HCT116 (cell line): Measurements from ENCODE around the gene RIMOC1. TPM values are rescaled to one million over a fixed set of nuclear protein-coding genes. Genes with fewer than 3 reads are reported as not detected.

Source experiments
- ATAC-seq: fragments of 200-7000 bp; cut with Tn5 transposase; 2 replicates; pipeline ENCODE4 v1.9.1; 2020; ENCODE audit warnings: mild to moderate bottlenecking, moderate library complexity
- BruUV-seq: library from RNA; stranded (reverse); fragments of 400-500 nt; replicated peaks from 2 replicates; lab custom pipeline; 2021; lab: Mats Ljungman, UMichigan
- CTCF ChIA-PET: fragments of 300-600 bp; sonication (Branson Sonifier 250); formaldehyde crosslinking; loops from one replicate; lab custom pipeline; 2021; ENCODE audit warnings: antibody characterized with exemption; lab: Charles Lee
- POLR2A ChIA-PET: fragments of 300-600, 350-600 bp; sonication (Branson Sonifier 250); formaldehyde crosslinking; loops from one replicate; lab custom pipeline; 2021; ENCODE audit warnings: antibody characterized with exemption; lab: Charles Lee
- RAD21 ChIA-PET, 2 experiments: fragments of 300-600 bp; sonication (Branson Sonifier 250); formaldehyde crosslinking; loops; one replicate each; lab custom pipeline; 2023; ENCODE audit warnings: low total read pairs in 2 of 2; ENCODE audit not compliant: uncharacterized antibody in 2 of 2, unreplicated experiment in 2 of 2, low non-redundant PET in 1 of 2; lab: Charles Lee
- DNase-seq: peaks from one replicate; pipeline ENCODE4 v3.0.0-alpha.2; 2010; ENCODE audit warnings: low read depth, low spot score
- H2AFZ ChIP-seq: fragments of 200-600 bp; shearing (Covaris generic), sonication (generic); 2 replicates; pipeline ENCODE4 v1.6.1; 2017; ENCODE audit warnings: low read depth, mixed run types, mixed read lengths, antibody characterized with exemption, low read length; ENCODE audit not compliant: poor library complexity, severe bottlenecking
- H3K27ac ChIP-seq: 2 replicates; pipeline ENCODE4 v1.5.1; 2012; ENCODE audit warnings: low read depth, low read length
- H3K27me3 ChIP-seq: fragments of 200-600 bp; sonication (generic); 2 replicates; pipeline ENCODE4 v1.6.1; 2016; ENCODE audit warnings: mixed run types, low read length, mixed read lengths; ENCODE audit not compliant: insufficient read depth
- H3K36me3 ChIP-seq, 2 experiments: fragments of 200-500 bp in 1 of 2; fragments of 200-600 bp in 1 of 2; sonication (Bioruptor generic) in 1 of 2; sonication (generic) in 1 of 2; 2 replicates each; pipeline versions ENCODE4 v1.5.1 to v1.6.1; 2014 to 2016; ENCODE audit warnings: low read length in 2 of 2, inconsistent platforms in 1 of 2, mixed read lengths in 1 of 2, mixed run types in 1 of 2; ENCODE audit not compliant: insufficient read depth in 2 of 2, control insufficient read depth in 1 of 2
- H3K4me1 ChIP-seq, 2 experiments: fragments of 200-600 bp in 1 of 2; sonication (generic) in 1 of 2; 2 replicates each; pipeline versions ENCODE4 v1.5.1 to v1.6.1; 2012 to 2017; ENCODE audit warnings: low read length in 2 of 2, inconsistent platforms in 1 of 2, mild to moderate bottlenecking in 1 of 2, mixed read lengths in 1 of 2, mixed run types in 1 of 2, moderate library complexity in 1 of 2; ENCODE audit not compliant: insufficient read depth in 2 of 2, control insufficient read depth in 1 of 2
- H3K4me2 ChIP-seq: fragments of 200-600 bp; sonication (generic); 2 replicates; pipeline ENCODE4 v1.6.1; 2017; ENCODE audit warnings: mixed run types, low read length, mixed read lengths
- H3K4me3 ChIP-seq, 2 experiments: fragments of 200-600 bp in 1 of 2; sonication (generic) in 1 of 2; replicated peaks in 1 of 2; 2 replicates each; pipeline ENCODE4 v1.5.1; 2011 to 2016; ENCODE audit warnings: low read length in 2 of 2, control low read depth in 1 of 2, low read depth in 1 of 2, mild to moderate bottlenecking in 1 of 2, mixed read lengths in 1 of 2, mixed run types in 1 of 2
- H3K79me2 ChIP-seq: fragments of 200-600 bp; sonication (generic); 2 replicates; pipeline ENCODE4 v1.6.1; 2017; ENCODE audit warnings: mild to moderate bottlenecking, mixed run types, low read length, moderate library complexity, mixed read lengths; ENCODE audit not compliant: insufficient read depth
- H3K9ac ChIP-seq: fragments of 200-600 bp; sonication (generic); 2 replicates; pipeline ENCODE4 v1.6.1; 2016; ENCODE audit warnings: low read length, mixed read lengths
- H3K9me2 ChIP-seq: fragments of 200-600 bp; sonication (generic), shearing (Covaris generic); 2 replicates; pipeline ENCODE4 v1.6.1; 2017; ENCODE audit warnings: mixed run types, mild to moderate bottlenecking, moderate library complexity; ENCODE audit not compliant: insufficient read depth
- H3K9me3 ChIP-seq, 2 experiments: fragments of 200-500 bp in 1 of 2; fragments of 200-600 bp in 1 of 2; sonication (Bioruptor generic) in 1 of 2; sonication (generic) in 1 of 2; 2 replicates each; pipeline ENCODE4 v1.6.1; 2014 to 2017; ENCODE audit warnings: low read length in 2 of 2, mixed read lengths in 2 of 2, inconsistent platforms in 1 of 2, low read depth in 1 of 2, mild to moderate bottlenecking in 1 of 2, mixed run types in 1 of 2, moderate library complexity in 1 of 2; ENCODE audit not compliant: control insufficient read depth in 1 of 2, insufficient read depth in 1 of 2
- H4K20me1 ChIP-seq: fragments of 200-600 bp; sonication (generic), shearing (Covaris generic); 2 replicates; pipeline ENCODE4 v1.6.1; 2017; ENCODE audit warnings: mixed run types, mild to moderate bottlenecking, moderate library complexity; ENCODE audit not compliant: insufficient read depth
- ATF3 ChIP-seq: IDR thresholded peaks from 2 replicates; pipeline ENCODE4 v1.6.1; 2012
- CEBPB ChIP-seq: IDR thresholded peaks from 2 replicates; pipeline ENCODE4 v1.6.1; 2012; ENCODE audit warnings: low read depth
- CTCF ChIP-seq, 3 experiments: fragments of 200-600 bp in 1 of 3; sonication (generic) in 1 of 3; IDR thresholded peaks in 2 of 3; conservative IDR thresholded peaks in 1 of 3; 2 replicates each; pipeline ENCODE4 v1.5.1; 2012 to 2017; ENCODE audit warnings: low read depth in 2 of 3, low read length in 2 of 3, antibody characterized with exemption in 1 of 3, borderline replicate concordance in 1 of 3, control low read depth in 1 of 3, mild to moderate bottlenecking in 1 of 3, mixed read lengths in 1 of 3, mixed run types in 1 of 3, moderate library complexity in 1 of 3; ENCODE audit not compliant: insufficient read depth in 1 of 3
- EGR1 ChIP-seq: IDR thresholded peaks from 2 replicates; pipeline ENCODE4 v1.6.1; 2012; ENCODE audit warnings: low read depth
- ELF1 ChIP-seq: IDR thresholded peaks from 2 replicates; pipeline ENCODE4 v1.6.1; 2012; ENCODE audit warnings: low read depth, borderline replicate concordance
- EZH2 ChIP-seq: fragments of 200-600 bp; sonication (generic); IDR thresholded peaks from 2 replicates; pipeline ENCODE4 v1.6.1; 2017; ENCODE audit warnings: antibody characterized with exemption, mixed run types
- EZH2phosphoT487 ChIP-seq: fragments of 200-600 bp; IDR thresholded peaks from 2 replicates; pipeline ENCODE4 v1.6.1; 2018; ENCODE audit warnings: antibody characterized with exemption, borderline replicate concordance
- FOSL1 ChIP-seq: IDR thresholded peaks from 2 replicates; pipeline ENCODE4 v1.6.1; 2012; ENCODE audit warnings: low read depth
- MAX ChIP-seq: IDR thresholded peaks from 2 replicates; pipeline ENCODE4 v1.6.1; 2012
- POLR2A ChIP-seq: IDR thresholded peaks from 2 replicates; pipeline ENCODE4 v1.7.0; 2011; ENCODE audit warnings: borderline replicate concordance; ENCODE audit not compliant: insufficient read depth, insufficient read length; ENCODE audit errors: extremely low read depth
- POLR2AphosphoS5 ChIP-seq: IDR thresholded peaks from 2 replicates; pipeline ENCODE4 v1.6.1; 2011; ENCODE audit warnings: mild to moderate bottlenecking, low read depth, low read length, moderate library complexity
- REST ChIP-seq: IDR thresholded peaks from 2 replicates; pipeline ENCODE4 v1.6.1; 2012; ENCODE audit warnings: low read depth
- SRF ChIP-seq: IDR thresholded peaks from 2 replicates; pipeline ENCODE4 v1.6.1; 2012; ENCODE audit warnings: low read depth
- TCF7L2 ChIP-seq: IDR thresholded peaks from 2 replicates; pipeline ENCODE4 v1.7.0; 2011; ENCODE audit warnings: borderline replicate concordance, inconsistent platforms; ENCODE audit not compliant: insufficient read depth, insufficient read length; ENCODE audit errors: extremely low read depth
- YY1 ChIP-seq: IDR thresholded peaks from 2 replicates; pipeline ENCODE4 v1.6.1; 2011; ENCODE audit warnings: low read length, low read depth, moderate library complexity, mild to moderate bottlenecking; ENCODE audit not compliant: insufficient replicate concordance; ENCODE audit errors: extremely low read depth
- ZBTB33 ChIP-seq: IDR thresholded peaks from 2 replicates; pipeline ENCODE4 v1.6.1; 2011; ENCODE audit warnings: mild to moderate bottlenecking, low read length, moderate library complexity; ENCODE audit not compliant: insufficient replicate concordance; ENCODE audit errors: extremely low read depth
- ZFX ChIP-seq: fragments of 450-650 bp; IDR thresholded peaks from 2 replicates; pipeline ENCODE4 v1.6.1; 2017
- intact Hi-C: fragments of 100-400 bp; cut with micrococcal nuclease; formaldehyde crosslinking; loops from 2 replicates; pipeline ENCODE4 v1.10.0; 2022
- total RNA-seq: library from RNA; stranded (reverse); gene quantifications from one replicate; pipeline ENCODE4 v1.2.1, GENCODE V29; 2021; ENCODE audit not compliant: unreplicated experiment

The RIMOC1 gene
- total RNA-seq, 1 experiment from 2014 or later = 28.2 TPM

GRCh38 chr5:41906151-41906550, 2.0 kb downstream of the RIMOC1 start (continued):
- no peak for TF ChIP-seq ZBTB33
- no peak for TF ChIP-seq CTCF (IDR thresholded peaks at IDR 0.05 in 2 of 3, conservative IDR thresholded peaks at IDR 0.05 in 1 of 3; ENCODE audit: borderline replicate concordance in 1 of 3, insufficient read depth in 1 of 3, low read depth in 2 of 3, low read length in 2 of 3)
- TF ChIP-seq TCF7L2 = no peak

- CTCF ChIA-PET = no interaction called here
- Histone ChIP-seq H3K79me2 (peaks cover 30% of the 10 kb centered on the region), H3K9me3 (no peaks in the 10 kb centered on the region), H4K20me1 (no peaks in the 10 kb centered on the region; the same call in 1 of the 2 replicates), H3K36me3 (peaks cover 28 to 30% of the 10 kb centered on the region in 2 experiments; a peak in 3 of 4 replicates), H3K4me1 (peaks cover 5 to 10% of the 10 kb centered on the region in 2 experiments; a peak in 3 of 4 replicates), H3K9ac (no peak overlapping the region), H3K27ac (no peak overlapping the region), H3K4me2 (no peak overlapping the region), H3K9me2 (no peaks in the 10 kb centered on the region), H3K4me3 (no peak overlapping the region), H2AFZ (no peak overlapping the region), H3K27me3 (no peaks in the 10 kb centered on the region)
- RAD21 ChIA-PET = no interaction called here
- POLR2A ChIA-PET = no interaction called here
- intact Hi-C loops = no loop called here
- no peak for ATAC-seq
- DNase-seq = no peak
- BruUV-seq = no TSS peak
- TF ChIP-seq EZH2phosphoT487 (no peak), ELF1 (no peak), FOSL1 (no peak), ATF3 (no peak), SRF (no peak), CEBPB (no peak), EZH2 (no peak), TCF7L2 (no peak), YY1 (no peak), EGR1 (no peak), MAX (no peak), ZFX (no peak), POLR2AphosphoS5 (no peak), POLR2A (no peak), REST (no peak)
Observed at GRCh38 chr5:41908374-41909079, 4.4 kb downstream of the RIMOC1 start.
